Upper lobe of right lung (tissue), 1 donor: Measurements from ENCODE around the gene TMEM238L. TPM values are rescaled to one million over a fixed set of nuclear protein-coding genes. Genes with fewer than 3 reads are reported as not detected.

Experiments used
- ATAC-seq: fragments of 200-7000 bp; cut with Tn5 transposase; one replicate; pipeline ENCODE4 v1.9.1; 2020; ENCODE audit warnings: mild to moderate bottlenecking, moderate library complexity
- DNase-seq: peaks from one replicate; pipeline ENCODE4 v3.0.0-alpha.2; 2020
- H3K27ac ChIP-seq: fragments of 200-600 bp; one replicate; pipeline ENCODE4 v1.8.0; 2022
- H3K27me3 ChIP-seq: fragments of 200-600 bp; one replicate; pipeline ENCODE4 v1.8.0; 2022; ENCODE audit warnings: mild to moderate bottlenecking
- H3K36me3 ChIP-seq: fragments of 200-600 bp; one replicate; pipeline ENCODE4 v1.8.0; 2022
- H3K4me1 ChIP-seq: fragments of 200-600 bp; one replicate; pipeline ENCODE4 v1.8.0; 2022
- H3K4me3 ChIP-seq: fragments of 200-600 bp; one replicate; pipeline ENCODE4 v1.8.0; 2022; ENCODE audit warnings: mild to moderate bottlenecking
- H3K9me3 ChIP-seq: fragments of 200-600 bp; one replicate; pipeline ENCODE4 v1.8.0; 2022
- intact Hi-C: fragments of 100-400 bp; cut with DNase I; formaldehyde crosslinking; loops from one replicate; pipeline ENCODE4 v1.11.0; 2022
- total RNA-seq: library from RNA; stranded (reverse); fragmentation: NEBNext Ultra II Directional; extraction: Animal tissue kit (Norgen Biotek cat#: 25700); gene quantifications from one replicate; pipeline ENCODE4 v1.2.1, GENCODE V29; 2021
- TF ChIP-seq, protein P1 (sequence below): fragments of 200-600 bp; IDR thresholded peaks from one replicate; pipeline ENCODE4 v1.8.0; 2022; ENCODE audit warnings: antibody characterized with exemption
- donor health status: DM: no; HTN: yes; CAD: no; lungs with severe emphysema.

TMEM238L gene
- total RNA-seq, 1 donor from 2014 or later = not detected

DNA sequence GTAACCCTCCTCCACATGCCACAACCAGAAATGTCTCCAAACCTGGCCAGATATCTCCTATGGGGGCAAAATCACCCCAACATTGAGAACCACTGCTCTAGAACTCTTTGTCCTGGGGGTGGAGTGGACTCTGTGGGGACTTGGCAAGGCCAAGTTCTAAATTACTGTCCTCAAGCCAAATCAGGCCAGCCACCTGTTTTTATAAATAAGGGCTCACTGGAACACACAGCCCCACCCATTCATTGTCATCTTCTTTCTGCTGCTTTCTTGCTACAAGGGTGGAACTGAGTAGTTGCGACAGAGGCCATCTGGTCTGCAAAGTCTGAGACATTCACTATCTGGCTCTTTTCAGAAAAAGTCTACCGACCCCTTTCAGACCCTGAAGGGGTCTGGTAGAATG, 47.3 kb downstream of the TMEM238L start:
- Histone ChIP-seq H3K27me3 (no peaks in the 10 kb centered on the region), H3K36me3 (no peaks in the 10 kb centered on the region), H3K27ac (no peak overlapping the region), H3K4me1 (no peaks in the 10 kb centered on the region), H3K4me3 (no peak overlapping the region), H3K9me3 (no peaks in the 10 kb centered on the region)
- intact Hi-C loops = no loop called here
- ATAC-seq (no peak), DNase-seq (no peak)
- TF ChIP-seq, protein P1, sequence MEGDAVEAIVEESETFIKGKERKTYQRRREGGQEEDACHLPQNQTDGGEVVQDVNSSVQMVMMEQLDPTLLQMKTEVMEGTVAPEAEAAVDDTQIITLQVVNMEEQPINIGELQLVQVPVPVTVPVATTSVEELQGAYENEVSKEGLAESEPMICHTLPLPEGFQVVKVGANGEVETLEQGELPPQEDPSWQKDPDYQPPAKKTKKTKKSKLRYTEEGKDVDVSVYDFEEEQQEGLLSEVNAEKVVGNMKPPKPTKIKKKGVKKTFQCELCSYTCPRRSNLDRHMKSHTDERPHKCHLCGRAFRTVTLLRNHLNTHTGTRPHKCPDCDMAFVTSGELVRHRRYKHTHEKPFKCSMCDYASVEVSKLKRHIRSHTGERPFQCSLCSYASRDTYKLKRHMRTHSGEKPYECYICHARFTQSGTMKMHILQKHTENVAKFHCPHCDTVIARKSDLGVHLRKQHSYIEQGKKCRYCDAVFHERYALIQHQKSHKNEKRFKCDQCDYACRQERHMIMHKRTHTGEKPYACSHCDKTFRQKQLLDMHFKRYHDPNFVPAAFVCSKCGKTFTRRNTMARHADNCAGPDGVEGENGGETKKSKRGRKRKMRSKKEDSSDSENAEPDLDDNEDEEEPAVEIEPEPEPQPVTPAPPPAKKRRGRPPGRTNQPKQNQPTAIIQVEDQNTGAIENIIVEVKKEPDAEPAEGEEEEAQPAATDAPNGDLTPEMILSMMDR = no peak

DNA sequence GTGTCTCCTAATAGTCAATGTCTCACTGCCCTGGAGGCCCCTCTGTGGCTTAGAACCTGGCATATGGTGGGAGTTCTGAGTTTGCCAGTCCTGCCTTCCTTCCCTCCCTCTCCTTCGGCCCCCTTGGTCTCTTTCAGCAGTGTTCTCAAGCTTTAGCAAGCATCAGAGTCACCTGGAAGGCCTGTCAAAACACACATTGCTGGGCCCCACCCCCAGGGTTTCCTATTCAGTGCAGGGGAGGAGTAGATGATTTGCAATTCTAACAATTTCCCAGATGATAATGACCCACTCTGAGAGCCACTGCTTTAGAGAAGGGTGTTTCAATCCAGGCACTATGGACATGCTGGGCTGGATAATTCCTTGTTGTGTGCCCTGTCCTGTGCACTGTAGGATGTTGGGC, 47.7 kb downstream of the TMEM238L start:
- no peaks in the 10 kb centered on the region for H3K9me3 ChIP-seq
- H3K27ac ChIP-seq = no peak overlapping the region
- H3K4me3 ChIP-seq = no peak overlapping the region
- H3K4me1 ChIP-seq = no peaks in the 10 kb centered on the region
- ATAC-seq = no peak
- no peak for DNase-seq
- TF ChIP-seq, protein P1 = no peak
- H3K27me3 ChIP-seq = no peaks in the 10 kb centered on the region
- no peaks in the 10 kb centered on the region for H3K36me3 ChIP-seq
- intact Hi-C loops = no loop called here

DNA sequence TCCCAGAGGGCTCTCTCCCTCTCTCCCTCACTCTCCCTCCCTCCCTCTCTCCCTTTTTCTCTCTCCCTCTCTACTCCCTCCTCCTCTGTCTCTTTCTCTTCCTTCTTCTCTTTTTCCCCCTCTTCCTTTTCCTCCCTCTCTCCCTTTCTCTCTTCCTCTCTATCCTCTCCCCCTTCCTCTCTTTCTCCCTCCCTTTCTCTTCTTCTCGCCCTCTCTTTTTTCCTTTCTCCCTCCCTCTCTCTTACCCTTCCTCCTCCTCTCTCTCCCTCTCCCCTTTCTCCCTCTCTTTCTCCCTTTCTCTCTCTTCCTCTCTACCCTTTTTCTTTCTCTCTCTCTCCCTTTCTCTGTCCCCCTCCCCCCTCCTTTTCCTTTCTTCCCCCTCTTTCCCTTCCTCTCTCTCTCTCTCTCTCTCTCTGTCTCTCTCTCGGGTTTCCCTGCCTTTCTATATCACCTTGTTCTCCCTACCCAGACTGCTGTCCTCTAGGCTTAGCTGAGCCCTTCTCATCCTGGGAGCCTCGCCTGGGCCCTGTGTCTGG, 48.2 kb downstream of the TMEM238L start:
- TF ChIP-seq, protein P1 = no peak
- no peaks in the 10 kb centered on the region for H3K36me3 ChIP-seq
- no peaks in the 10 kb centered on the region for H3K9me3 ChIP-seq
- ATAC-seq = no peak
- H3K4me1 ChIP-seq = no peaks in the 10 kb centered on the region
- DNase-seq = no peak
- H3K27ac ChIP-seq = no peak overlapping the region
- no peaks in the 10 kb centered on the region for H3K27me3 ChIP-seq
- intact Hi-C loops = no loop called here
- H3K4me3 ChIP-seq = no peak overlapping the region

DNA sequence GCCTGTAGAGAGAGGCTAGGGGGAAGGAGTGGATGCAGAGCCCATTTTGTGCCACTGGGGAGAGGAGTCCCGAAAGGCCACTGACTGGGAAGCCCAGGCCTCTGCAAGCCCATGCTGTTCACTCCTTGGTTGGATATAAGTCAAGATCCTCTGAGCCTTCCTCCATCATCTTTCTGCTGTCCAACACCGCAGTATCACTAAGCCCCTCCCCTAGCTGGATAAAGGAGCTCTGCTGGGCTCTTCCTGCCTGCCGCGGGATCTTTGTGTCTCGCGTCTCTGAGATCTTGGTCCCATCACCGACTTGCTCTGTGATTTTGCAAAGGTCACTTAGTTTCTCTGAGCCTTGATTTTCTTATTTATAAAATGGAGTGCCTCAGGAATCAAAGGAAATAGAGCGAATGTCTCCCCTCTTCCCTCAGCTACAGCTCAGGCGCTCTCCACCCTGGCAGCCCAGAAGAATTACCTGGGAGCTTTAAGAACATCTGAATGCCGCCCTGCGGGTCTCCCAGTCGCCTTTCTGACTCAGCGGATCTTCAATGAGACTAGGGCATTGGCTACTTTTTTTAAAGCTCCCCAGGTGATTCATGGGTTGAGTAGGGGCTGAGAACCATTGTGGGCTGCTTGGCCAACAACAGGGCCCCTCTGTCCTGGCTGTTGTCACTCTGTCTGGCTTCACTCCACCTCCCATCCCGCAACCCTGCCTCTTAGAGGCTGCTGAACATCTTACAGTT, 48.9 kb downstream of the TMEM238L start:
- H3K36me3 ChIP-seq = no peaks in the 10 kb centered on the region
- no peak overlapping the region for H3K27ac ChIP-seq
- TF ChIP-seq, protein P1 = no peak
- DNase-seq (no peak), ATAC-seq (no peak)
- intact Hi-C loops = no loop called here
- H3K4me3 ChIP-seq = no peak overlapping the region
- H3K4me1 ChIP-seq = no peaks in the 10 kb centered on the region
- H3K9me3 ChIP-seq = no peaks in the 10 kb centered on the region
- H3K27me3 ChIP-seq = no peaks in the 10 kb centered on the region

DNA sequence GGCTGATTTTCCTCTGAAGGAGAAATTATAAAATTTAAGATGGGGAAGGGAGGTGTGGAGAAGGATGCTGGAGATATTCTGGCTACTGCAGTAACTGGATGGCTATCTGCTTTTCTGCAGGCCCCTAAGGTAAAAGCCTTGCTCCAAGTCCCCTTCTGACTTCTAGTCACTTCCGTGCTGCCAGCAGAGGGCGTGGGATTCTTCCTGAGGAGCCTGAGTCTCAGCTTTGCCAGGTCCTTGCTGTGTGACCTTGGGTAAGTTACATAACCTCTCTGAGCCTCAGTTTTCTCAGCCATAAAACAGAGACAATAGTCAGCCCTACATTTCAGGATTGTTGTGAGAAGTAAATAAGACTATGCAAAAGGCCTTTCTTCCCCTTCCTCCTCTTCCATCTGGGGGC, 49.8 kb downstream of the TMEM238L start:
- Histone ChIP-seq H3K4me1 (no peaks in the 10 kb centered on the region), H3K27ac (no peak overlapping the region), H3K27me3 (no peaks in the 10 kb centered on the region), H3K4me3 (no peak overlapping the region), H3K36me3 (no peaks in the 10 kb centered on the region), H3K9me3 (no peaks in the 10 kb centered on the region)
- DNase-seq = no peak
- intact Hi-C loops = no loop called here
- TF ChIP-seq, protein P1 = peak; percentile 18
- peak; percentile 21 for ATAC-seq
